Breast epithelium (tissue), 4 donors: ENCODE results near the gene TEX30. TPM values are rescaled to one million over a fixed set of nuclear protein-coding genes. Genes with fewer than 3 reads are reported as not detected.
A peak's percentile ranks its signal among the peaks of the same experiment; 100 is the strongest.

Source experiments
- DNase-seq, 2 donors: peaks; one replicate each; pipeline ENCODE4 v3.0.0-alpha.2; 2019; ENCODE audit warnings: low spot score in 2 of 2
- H3K27ac ChIP-seq, 2 donors: fragments of 200-600 bp; sonication (generic) in 1 of 2; one replicate each; pipeline ENCODE4 v1.5.1; 2016 to 2019; ENCODE audit warnings: mild to moderate bottlenecking in 1 of 2
- H3K27me3 ChIP-seq, 2 donors: fragments of 200-600 bp; sonication (generic) in 1 of 2; one replicate each; pipeline versions ENCODE4 v1.5.1 to v1.6.0; 2017 to 2019; ENCODE audit warnings: control low read depth in 1 of 2, mild to moderate bottlenecking in 1 of 2
- H3K36me3 ChIP-seq: fragments of 200-600 bp; one replicate; pipeline ENCODE4 v1.5.1; 2019
- H3K4me1 ChIP-seq, 2 donors: fragments of 200-600 bp; sonication (generic); one replicate each; pipeline ENCODE4 v1.5.1; 2016 to 2019; ENCODE audit warnings: control low read depth in 1 of 2
- H3K4me3 ChIP-seq, 3 donors: fragments of 200-600 bp; sonication (generic); 1 replicate in 2 of 3; 2 replicates in 1 of 3; pipeline ENCODE4 v1.5.1; 2016 to 2019; ENCODE audit warnings: mild to moderate bottlenecking in 3 of 3, moderate library complexity in 2 of 3
- H3K9me3 ChIP-seq, 2 donors: fragments of 200-600 bp; sonication (generic) in 1 of 2; one replicate each; pipeline ENCODE4 v1.5.1; 2016 to 2019; ENCODE audit warnings: control low read depth in 1 of 2
- POLR2A ChIP-seq: fragments of 450-650 bp; IDR thresholded peaks from one replicate; pipeline ENCODE4 v1.6.1; 2016; ENCODE audit warnings: antibody characterized with exemption, mild to moderate bottlenecking, moderate library complexity
- POLR2AphosphoS5 ChIP-seq, 3 donors: sonication (generic); formaldehyde crosslinking; IDR thresholded peaks; one replicate each; pipeline ENCODE4 v1.6.1; 2017; ENCODE audit warnings: antibody characterized with exemption in 3 of 3
- intact Hi-C: fragments of 100-400 bp; cut with DNase I; formaldehyde crosslinking; loops from one replicate; pipeline ENCODE4 v1.15.1; 2023; ENCODE audit warnings: low total_unique reads
- total RNA-seq, 3 donors: library from RNA; depleted of rRNA; stranded (reverse); fragments of >200 nt; gene quantifications; one replicate each; pipeline ENCODE4 v1.1.0, GENCODE V29; 2016
- TF ChIP-seq, protein P1 (sequence below), 3 donors: fragments of 450-650 bp; IDR thresholded peaks; one replicate each; pipeline ENCODE4 v1.5.1; 2016 to 2017; ENCODE audit warnings: antibody characterized with exemption in 3 of 3, mild to moderate bottlenecking in 3 of 3, moderate library complexity in 3 of 3

The TEX30 gene
- total RNA-seq, 3 donors from 2014 or later = 8.3 to 11.8 (median 9.3) TPM

DNA sequence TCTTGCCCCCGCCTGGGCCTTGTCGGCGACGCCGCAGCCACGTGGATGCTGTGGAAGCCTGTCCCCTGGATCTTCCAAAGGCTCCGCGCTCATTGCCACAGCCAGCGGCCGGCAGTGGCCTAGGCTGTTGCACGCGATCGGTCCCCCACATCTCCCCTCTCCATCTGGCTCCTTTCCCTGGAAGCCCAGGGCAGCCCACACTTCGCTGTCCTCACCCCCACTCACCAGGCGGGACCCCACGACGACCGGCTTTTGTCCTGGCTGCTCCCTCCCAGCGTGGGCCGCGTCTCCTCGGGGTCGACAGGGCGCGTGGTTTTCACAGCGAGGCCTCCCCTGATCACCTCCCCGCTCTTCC, 605 bp upstream of the TEX30 start:
- H3K27me3 ChIP-seq = no peaks in the 10 kb centered on the region
- intact Hi-C loops = no loop called here
- peak overlapping the region; percentile 65 to 76 (median 74) for H3K4me3 ChIP-seq
- TF ChIP-seq POLR2AphosphoS5 (IDR thresholded peaks at IDR 0.05) = no peak
- TF ChIP-seq, protein P1, sequence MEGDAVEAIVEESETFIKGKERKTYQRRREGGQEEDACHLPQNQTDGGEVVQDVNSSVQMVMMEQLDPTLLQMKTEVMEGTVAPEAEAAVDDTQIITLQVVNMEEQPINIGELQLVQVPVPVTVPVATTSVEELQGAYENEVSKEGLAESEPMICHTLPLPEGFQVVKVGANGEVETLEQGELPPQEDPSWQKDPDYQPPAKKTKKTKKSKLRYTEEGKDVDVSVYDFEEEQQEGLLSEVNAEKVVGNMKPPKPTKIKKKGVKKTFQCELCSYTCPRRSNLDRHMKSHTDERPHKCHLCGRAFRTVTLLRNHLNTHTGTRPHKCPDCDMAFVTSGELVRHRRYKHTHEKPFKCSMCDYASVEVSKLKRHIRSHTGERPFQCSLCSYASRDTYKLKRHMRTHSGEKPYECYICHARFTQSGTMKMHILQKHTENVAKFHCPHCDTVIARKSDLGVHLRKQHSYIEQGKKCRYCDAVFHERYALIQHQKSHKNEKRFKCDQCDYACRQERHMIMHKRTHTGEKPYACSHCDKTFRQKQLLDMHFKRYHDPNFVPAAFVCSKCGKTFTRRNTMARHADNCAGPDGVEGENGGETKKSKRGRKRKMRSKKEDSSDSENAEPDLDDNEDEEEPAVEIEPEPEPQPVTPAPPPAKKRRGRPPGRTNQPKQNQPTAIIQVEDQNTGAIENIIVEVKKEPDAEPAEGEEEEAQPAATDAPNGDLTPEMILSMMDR (IDR thresholded peaks at IDR 0.05) = no peak
- H3K4me1 ChIP-seq = no peaks in the 10 kb centered on the region
- H3K36me3 ChIP-seq = no peaks in the 10 kb centered on the region
- H3K9me3 ChIP-seq = no peaks in the 10 kb centered on the region
- H3K27ac ChIP-seq = peak overlapping the region; percentile 87 to 93
- DNase-seq = no peak

DNA sequence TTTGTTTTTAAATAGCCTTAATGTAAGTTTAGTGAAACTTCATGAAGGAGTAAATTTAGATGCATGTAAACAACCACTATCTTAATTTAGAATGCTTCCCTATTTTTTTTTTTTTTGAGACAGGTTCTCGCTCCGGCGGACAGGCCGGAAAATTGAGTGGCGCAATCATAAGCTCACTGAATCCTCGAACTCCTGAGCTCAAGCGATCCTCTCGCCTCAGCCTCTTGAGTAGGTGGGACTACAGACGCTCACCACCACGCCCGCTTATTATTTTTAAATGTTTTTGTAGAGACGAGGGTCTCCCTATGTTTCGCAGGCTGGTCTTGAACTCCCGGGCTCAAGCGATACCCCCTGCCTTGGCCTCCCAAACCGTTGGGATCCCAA, 1.6 kb downstream of the TEX30 start:
- Histone ChIP-seq H3K4me3 (no peak overlapping the region), H3K27me3 (no peaks in the 10 kb centered on the region), H3K36me3 (no peaks in the 10 kb centered on the region), H3K4me1 (no peaks in the 10 kb centered on the region), H3K9me3 (no peaks in the 10 kb centered on the region), H3K27ac (no peak overlapping the region)
- intact Hi-C loops = no loop called here
- DNase-seq = no peak
- TF ChIP-seq, protein P1 (IDR thresholded peaks at IDR 0.05) = no peak
- TF ChIP-seq POLR2AphosphoS5 (IDR thresholded peaks at IDR 0.05) (no peak), POLR2A (no peak)

DNA sequence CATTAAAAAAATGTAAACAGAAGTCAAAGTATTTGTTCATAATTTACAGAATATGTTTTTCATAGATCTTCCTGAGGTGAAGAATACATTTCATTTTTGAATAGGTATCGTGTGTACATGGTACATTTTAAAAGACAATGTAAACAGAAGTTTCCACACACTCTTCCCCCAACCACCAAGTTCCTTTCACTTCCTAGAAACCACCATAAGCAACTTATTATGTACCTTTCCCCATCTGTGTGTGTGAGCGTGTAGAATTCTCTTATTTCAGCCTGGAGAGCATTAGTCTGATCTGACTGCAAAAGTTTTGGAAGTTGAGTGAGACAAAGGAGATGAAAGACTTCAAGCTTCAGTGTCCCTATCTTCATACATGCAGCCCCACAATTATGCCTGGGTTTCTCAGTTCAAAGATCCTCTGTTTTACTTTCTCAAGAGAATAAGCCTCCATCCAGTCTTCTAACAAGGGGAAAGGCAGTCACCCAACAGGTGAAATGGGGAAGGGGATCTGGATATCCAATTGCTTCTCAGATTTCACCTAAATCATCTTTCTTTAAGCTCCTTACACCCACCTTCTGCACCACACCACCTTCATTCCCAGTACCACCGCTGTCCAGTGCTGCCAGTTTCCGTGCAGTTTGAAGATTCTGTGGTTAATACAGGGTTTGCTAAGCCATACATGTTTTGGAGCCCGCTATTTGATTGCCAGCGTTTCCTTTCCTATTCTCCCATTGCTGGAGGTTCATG, 2.1 kb downstream of the TEX30 start:
- no peak for DNase-seq
- H3K9me3 ChIP-seq = no peaks in the 10 kb centered on the region
- no peak overlapping the region for H3K27ac ChIP-seq
- no peaks in the 10 kb centered on the region for H3K36me3 ChIP-seq
- TF ChIP-seq POLR2AphosphoS5 (IDR thresholded peaks at IDR 0.05) = no peak
- no peak for TF ChIP-seq POLR2A
- TF ChIP-seq, protein P1 (IDR thresholded peaks at IDR 0.05) = no peak
- no peak overlapping the region for H3K4me3 ChIP-seq
- intact Hi-C loops = no loop called here
- no peaks in the 10 kb centered on the region for H3K27me3 ChIP-seq
- H3K4me1 ChIP-seq = no peaks in the 10 kb centered on the region

DNA sequence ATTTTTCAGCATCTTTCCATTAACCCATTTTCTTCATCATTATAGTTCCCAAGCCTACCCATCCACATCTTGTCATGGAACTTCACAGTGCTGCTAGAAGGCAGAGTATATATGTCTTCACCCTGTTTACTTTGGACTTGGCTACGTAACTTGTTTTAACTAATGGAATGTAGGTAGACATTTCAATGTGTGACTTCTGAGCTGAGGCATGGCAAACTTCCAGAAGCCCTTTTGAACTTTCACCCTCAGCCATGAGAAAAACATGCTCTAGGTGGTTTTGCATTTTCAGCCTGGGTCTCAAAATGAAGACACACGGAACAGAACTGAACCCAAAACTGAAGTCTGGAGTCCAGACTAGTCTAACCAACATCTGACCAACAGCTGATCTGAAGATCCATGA, 3.2 kb downstream of the TEX30 start:
- intact Hi-C loops = no loop called here
- Histone ChIP-seq H3K27me3 (no peaks in the 10 kb centered on the region), H3K9me3 (no peaks in the 10 kb centered on the region), H3K36me3 (no peaks in the 10 kb centered on the region), H3K27ac (no peak overlapping the region), H3K4me1 (no peaks in the 10 kb centered on the region), H3K4me3 (no peak overlapping the region)
- TF ChIP-seq, protein P1 (IDR thresholded peaks at IDR 0.05) = no peak
- no peak for TF ChIP-seq POLR2AphosphoS5 (IDR thresholded peaks at IDR 0.05)
- no peak for TF ChIP-seq POLR2A
- DNase-seq = no peak

DNA sequence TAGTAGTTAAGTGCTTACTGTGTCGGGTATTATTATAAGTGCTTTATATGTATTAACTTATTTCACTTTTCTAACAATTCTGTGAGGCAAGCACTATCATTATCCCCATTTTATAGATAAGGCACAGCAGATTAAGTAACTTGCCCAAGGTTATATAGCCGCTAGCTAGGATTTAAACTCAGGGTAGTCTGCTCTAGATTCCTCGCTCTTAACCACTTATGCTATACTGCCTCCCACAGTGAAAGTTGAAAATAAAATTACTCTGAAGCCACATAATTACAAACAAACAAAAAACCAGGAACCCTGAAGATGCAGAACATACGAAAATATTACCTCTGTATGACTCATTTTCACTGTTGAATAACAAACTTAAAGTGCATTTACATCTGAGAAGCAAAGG, 3.9 kb downstream of the TEX30 start:
- no peak overlapping the region for H3K27ac ChIP-seq
- H3K36me3 ChIP-seq = no peaks in the 10 kb centered on the region
- H3K4me3 ChIP-seq = no peak overlapping the region
- intact Hi-C loops = no loop called here
- TF ChIP-seq POLR2A = no peak
- TF ChIP-seq POLR2AphosphoS5 (IDR thresholded peaks at IDR 0.05) = no peak
- TF ChIP-seq, protein P1 (IDR thresholded peaks at IDR 0.05) = no peak
- DNase-seq = no peak
- H3K4me1 ChIP-seq = no peaks in the 10 kb centered on the region
- no peaks in the 10 kb centered on the region for H3K9me3 ChIP-seq
- no peaks in the 10 kb centered on the region for H3K27me3 ChIP-seq
